ENCODE data around the gene C22orf42.
"Not testable (repeated sequence)": the region's sequence is repeated elsewhere in the genome, so short reads cannot be mapped to it uniquely, and the experiment has no call there.

C22orf42 gene

GRCh38 chr22:32193346-32193745, 34.2 kb upstream of the C22orf42 start:
- not testable (repeated sequence) for H3K4me3 ChIP-seq, H3K27ac ChIP-seq

GRCh38 chr22:32191021-32191420, 31.9 kb upstream of the C22orf42 start:
- H3K27ac ChIP-seq, H3K4me3 ChIP-seq: not testable (repeated sequence)

- H3K27ac ChIP-seq: no peak overlapping the region
These were observed 26.7 kb upstream of the C22orf42 start for GRCh38 chr22:32185821-32186220.

GRCh38 chr22:32183625-32184024, 24.5 kb upstream of the C22orf42 start:
- no peak overlapping the region for H3K27ac ChIP-seq
- no peak overlapping the region for H3K4me3 ChIP-seq

More at GRCh38 chr22:32185821-32186220, 26.7 kb upstream of the C22orf42 start:
- H3K4me3 ChIP-seq: no peak overlapping the region

GRCh38 chr22:32181043-32181442, 21.9 kb upstream of the C22orf42 start:
- Histone ChIP-seq H3K4me3 (no peak overlapping the region), H3K27ac (no peak overlapping the region)

GRCh38 chr22:32177221-32177765, 18.2 kb upstream of the C22orf42 start:
- Histone ChIP-seq H3K27ac (no peak overlapping the region), H3K4me3 (no peak overlapping the region)

- H3K4me3 ChIP-seq: peak overlapping the region in 1 of 7 experiments; percentile 12
- no peak overlapping the region for H3K27ac ChIP-seq
These were observed 16.9 kb upstream of the C22orf42 start for GRCh38 chr22:32175683-32176644.

- H3K27ac ChIP-seq: no peak overlapping the region
These were observed 16.0 kb upstream of the C22orf42 start for GRCh38 chr22:32175115-32175514.

GRCh38 chr22:32165681-32166080, 6.6 kb upstream of the C22orf42 start:
- H3K4me3 ChIP-seq: no peak overlapping the region
- no peak overlapping the region for H3K27ac ChIP-seq

More at GRCh38 chr22:32175115-32175514, 16.0 kb upstream of the C22orf42 start:
- no peak overlapping the region for H3K4me3 ChIP-seq

GRCh38 chr22:32164075-32164860, 5.2 kb upstream of the C22orf42 start:
- no peak overlapping the region for H3K27ac ChIP-seq

GRCh38 chr22:32160411-32160810, 1.3 kb upstream of the C22orf42 start:
- not testable (repeated sequence) for H3K4me3 ChIP-seq, H3K27ac ChIP-seq

More at GRCh38 chr22:32164075-32164860, 5.2 kb upstream of the C22orf42 start:
- H3K4me3 ChIP-seq: no peak overlapping the region

- H3K27ac ChIP-seq, H3K4me3 ChIP-seq: not testable (repeated sequence)
These were observed 1.5 kb downstream of the C22orf42 start for GRCh38 chr22:32157632-32158031.

GRCh38 chr22:32154727-32155126, 4.4 kb downstream of the C22orf42 start:
- not testable (repeated sequence) for H3K4me3 ChIP-seq, H3K27ac ChIP-seq

GRCh38 chr22:32151641-32152040, 7.5 kb downstream of the C22orf42 start:
- H3K27ac ChIP-seq, H3K4me3 ChIP-seq: not testable (repeated sequence)

GRCh38 chr22:32150647-32151046, 8.5 kb downstream of the C22orf42 start:
- H3K27ac ChIP-seq, H3K4me3 ChIP-seq: not testable (repeated sequence)

GRCh38 chr22:32148372-32148771, 10.7 kb downstream of the C22orf42 start:
- H3K4me3 ChIP-seq, H3K27ac ChIP-seq: not testable (repeated sequence)

GRCh38 chr22:32147128-32147527, 12.0 kb downstream of the C22orf42 start:
- not testable (repeated sequence) for H3K27ac ChIP-seq, H3K4me3 ChIP-seq

GRCh38 chr22:32144496-32145274, 14.4 kb downstream of the C22orf42 start:
- Histone ChIP-seq H3K4me3 (no peak overlapping the region), H3K27ac (no peak overlapping the region)

- no peak overlapping the region for H3K27ac ChIP-seq
These were observed 16.5 kb downstream of the C22orf42 start for GRCh38 chr22:32142600-32142999.

GRCh38 chr22:32140688-32141087, 18.4 kb downstream of the C22orf42 start:
- H3K27ac ChIP-seq: not testable (repeated sequence)

More at GRCh38 chr22:32142600-32142999, 16.5 kb downstream of the C22orf42 start:
- H3K4me3 ChIP-seq: no peak overlapping the region

More at GRCh38 chr22:32140688-32141087, 18.4 kb downstream of the C22orf42 start:
- not testable (repeated sequence) for H3K4me3 ChIP-seq
